ENCODE data around the gene FAM3C. TPM values are rescaled to one million over a fixed set of nuclear protein-coding genes. Genes with fewer than 3 reads are reported as not detected.

The FAM3C gene
- total RNA-seq, 1 experiment from 2014 or later = 14.1 TPM

DNA sequence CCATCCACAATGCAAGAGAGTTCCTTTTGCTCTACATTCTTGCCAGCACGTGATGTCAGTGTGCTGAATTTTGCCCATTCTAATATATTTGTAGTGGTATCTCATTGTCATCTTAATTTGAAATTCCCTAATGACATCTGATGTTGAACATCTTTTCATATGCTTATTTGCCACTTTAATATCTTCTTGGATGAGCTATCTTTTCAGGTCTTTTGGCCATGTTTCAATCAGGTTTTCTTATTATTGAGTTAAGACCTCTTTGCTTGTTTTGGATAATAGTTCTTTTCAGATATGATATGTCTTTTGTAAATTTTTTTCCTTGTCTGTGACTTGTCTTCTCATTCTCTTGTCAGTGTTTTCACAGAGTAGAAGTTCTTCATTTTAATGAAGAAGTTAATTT lies 20.4 kb upstream of the FAM3C start:
- no peak for DNase-seq (ENCODE audit: low spot score)
- in situ Hi-C loops (cut with HindIII; ENCODE audit: low sequenced_read_pairs) = no loop called here

DNA sequence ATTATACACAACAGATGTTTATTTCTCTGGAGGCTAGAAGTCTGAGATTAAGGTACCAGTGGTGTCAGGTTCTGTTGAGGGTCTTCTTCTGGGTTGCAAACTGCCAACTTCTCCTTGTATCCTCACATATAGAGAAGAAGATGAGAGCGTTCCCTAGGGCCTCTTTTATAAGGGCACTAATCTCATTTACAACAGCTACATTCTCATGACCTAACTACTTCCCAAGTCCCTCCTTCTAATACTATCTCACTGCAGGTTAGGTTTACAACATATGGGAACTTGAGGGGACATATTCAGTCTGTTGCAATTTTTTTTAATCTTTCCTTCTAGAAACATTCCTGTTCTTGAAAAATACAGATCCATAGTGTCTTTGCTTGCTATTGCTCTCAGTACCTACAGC lies 18.3 kb upstream of the FAM3C start:
- no peak for DNase-seq (ENCODE audit: low spot score)
- in situ Hi-C loops (cut with HindIII; ENCODE audit: low sequenced_read_pairs) = no loop called here

GRCh38 chr7:121411597-121411979 lies 15.5 kb upstream of the FAM3C start:
- in situ Hi-C loops (cut with HindIII; ENCODE audit: low sequenced_read_pairs) = no loop called here
- DNase-seq (ENCODE audit: low spot score) = no peak

GRCh38 chr7:121410829-121411596 lies 14.9 kb upstream of the FAM3C start:
- DNase-seq (ENCODE audit: low spot score) = no peak
- in situ Hi-C loops (cut with HindIII; ENCODE audit: low sequenced_read_pairs) = no loop called here

DNA sequence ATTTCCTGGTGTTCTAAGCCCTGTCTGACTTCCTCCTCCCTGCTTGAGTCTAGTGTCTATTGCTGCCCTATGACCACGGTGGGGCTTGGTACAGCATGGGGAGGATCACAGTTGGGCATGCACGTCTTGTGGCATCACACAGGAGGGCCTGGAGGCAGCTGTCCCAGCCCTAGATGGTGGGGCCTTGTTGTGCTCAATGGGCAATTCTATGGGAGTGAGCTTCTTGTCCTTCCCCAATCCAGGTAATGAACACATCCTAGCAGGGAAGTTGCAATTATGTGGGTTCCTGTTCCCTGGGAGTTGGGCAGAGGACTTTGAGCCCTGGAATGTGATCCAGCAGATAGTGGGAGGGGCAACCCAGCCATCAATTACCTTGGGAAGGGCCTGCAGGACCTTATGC lies 10.8 kb upstream of the FAM3C start:
- DNase-seq (ENCODE audit: low spot score) = no peak
- in situ Hi-C loops (cut with HindIII; ENCODE audit: low sequenced_read_pairs) = no loop called here

DNA sequence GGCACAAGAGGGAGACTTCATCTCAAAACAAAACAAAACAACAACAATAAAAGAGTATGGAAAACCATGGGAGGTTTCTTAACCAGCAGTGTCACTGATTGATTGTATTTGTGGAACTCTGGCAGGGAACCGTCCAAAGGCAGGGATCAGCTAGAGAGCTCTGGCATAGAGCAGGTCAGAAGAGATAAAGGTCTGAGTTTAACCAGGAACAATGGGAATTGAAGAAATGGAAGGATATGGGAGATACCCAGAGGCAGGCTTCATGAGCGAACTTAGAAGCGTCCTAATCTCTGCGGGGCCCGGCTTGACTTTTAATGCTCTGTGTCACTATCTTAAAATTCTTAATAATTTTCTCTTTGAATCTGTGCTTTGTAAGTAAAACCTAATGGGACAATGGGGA lies 10.4 kb upstream of the FAM3C start:
- in situ Hi-C loops (cut with HindIII; ENCODE audit: low sequenced_read_pairs) = no loop called here

DNA sequence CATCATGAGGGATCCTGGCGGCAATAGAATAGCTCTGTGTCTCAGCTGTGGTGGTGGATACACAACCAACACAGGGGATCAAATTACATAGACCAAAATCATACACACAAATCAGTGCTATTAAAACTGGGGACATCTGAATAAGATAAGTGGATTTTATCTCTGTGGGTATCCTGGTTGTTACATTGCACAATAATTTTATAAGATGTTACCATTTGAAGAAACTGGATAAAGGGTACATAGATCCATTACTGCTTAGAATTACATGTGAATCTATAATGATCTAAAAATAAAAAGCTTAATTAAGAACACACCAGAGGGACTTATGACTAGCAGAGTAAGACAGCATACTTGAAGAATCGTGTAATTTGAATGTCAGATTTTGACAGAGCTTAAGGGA lies 8.2 kb upstream of the FAM3C start:
- in situ Hi-C loops (cut with HindIII; ENCODE audit: low sequenced_read_pairs) = no loop called here
- DNase-seq (ENCODE audit: low spot score) = no peak

More for the DNA sequence above, 10.4 kb upstream of the FAM3C start:
- no peak for DNase-seq (ENCODE audit: low spot score)

DNA sequence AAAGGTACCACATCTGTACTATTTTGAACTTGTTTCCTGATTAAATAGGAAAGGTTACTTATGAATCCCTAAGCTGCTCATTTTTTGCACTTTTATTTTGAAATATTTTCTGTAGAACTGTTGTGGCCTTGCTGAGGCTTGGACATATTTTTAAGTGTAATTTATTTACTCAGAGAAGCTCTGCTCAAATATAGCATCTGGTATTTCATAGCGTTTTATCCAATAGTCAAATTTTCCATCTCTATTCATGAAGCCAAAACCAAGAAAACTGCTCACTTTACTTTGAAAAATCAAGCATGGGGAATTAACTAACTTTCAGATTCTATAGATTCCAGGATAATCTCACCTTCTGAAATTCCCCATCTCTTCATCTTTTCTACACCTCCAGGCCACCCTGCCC lies 6.6 kb upstream of the FAM3C start:
- in situ Hi-C loops (cut with HindIII; ENCODE audit: low sequenced_read_pairs) = no loop called here
- DNase-seq (ENCODE audit: low spot score) = no peak

DNA sequence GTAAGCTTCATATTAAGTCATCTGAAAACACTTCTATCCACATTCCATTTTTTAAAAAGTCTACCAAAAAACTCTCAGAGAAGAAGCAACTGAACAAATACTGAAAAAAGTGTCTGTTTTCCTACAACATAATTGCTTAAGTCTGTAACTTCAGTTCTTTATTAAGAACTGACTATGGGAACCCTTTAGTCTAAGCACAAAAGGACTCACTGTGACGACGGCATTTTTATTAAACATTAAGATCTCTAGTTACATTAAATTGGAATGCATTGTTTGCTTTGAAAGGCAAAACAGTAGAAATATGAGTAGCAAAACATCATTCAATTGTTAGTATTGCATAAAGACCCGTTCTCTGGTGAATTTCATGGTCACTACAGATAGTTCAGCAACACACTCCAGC lies 5.8 kb upstream of the FAM3C start:
- DNase-seq (ENCODE audit: low spot score) = no peak
- in situ Hi-C loops (cut with HindIII; ENCODE audit: low sequenced_read_pairs) = no loop called here

- in situ Hi-C loops (cut with HindIII; ENCODE audit: low sequenced_read_pairs) = no loop called here
- DNase-seq (ENCODE audit: low spot score) = peak; percentile 42
Measured at GRCh38 chr7:121398246-121398645, 2.1 kb upstream of the FAM3C start.

DNA sequence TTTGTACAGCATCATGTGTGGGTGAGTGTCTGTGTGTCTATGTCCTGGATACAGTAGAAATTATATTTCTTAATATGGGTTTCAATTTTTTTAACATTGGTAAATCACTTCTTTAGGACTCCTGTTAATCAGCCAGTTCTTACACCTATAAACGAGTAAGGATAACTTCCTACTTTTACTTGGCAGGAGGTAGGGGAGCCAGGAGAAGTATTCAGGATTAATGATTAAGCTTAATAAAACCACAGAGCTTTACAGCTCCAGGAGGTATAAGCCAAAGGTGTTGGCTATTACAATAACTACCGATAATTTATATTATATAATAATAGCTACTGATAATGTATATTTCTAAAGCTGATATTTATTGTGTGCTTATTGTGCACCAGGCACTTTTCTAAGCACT lies 1.7 kb upstream of the FAM3C start:
- DNase-seq (ENCODE audit: low spot score) = no peak
- in situ Hi-C loops (cut with HindIII; ENCODE audit: low sequenced_read_pairs) = no loop called here

- DNase-seq (ENCODE audit: low spot score) = peak; percentile 34
- in situ Hi-C loops (cut with HindIII; ENCODE audit: low sequenced_read_pairs) = no loop called here
Measured at GRCh38 chr7:121397361-121397760, 1.3 kb upstream of the FAM3C start.

DNA sequence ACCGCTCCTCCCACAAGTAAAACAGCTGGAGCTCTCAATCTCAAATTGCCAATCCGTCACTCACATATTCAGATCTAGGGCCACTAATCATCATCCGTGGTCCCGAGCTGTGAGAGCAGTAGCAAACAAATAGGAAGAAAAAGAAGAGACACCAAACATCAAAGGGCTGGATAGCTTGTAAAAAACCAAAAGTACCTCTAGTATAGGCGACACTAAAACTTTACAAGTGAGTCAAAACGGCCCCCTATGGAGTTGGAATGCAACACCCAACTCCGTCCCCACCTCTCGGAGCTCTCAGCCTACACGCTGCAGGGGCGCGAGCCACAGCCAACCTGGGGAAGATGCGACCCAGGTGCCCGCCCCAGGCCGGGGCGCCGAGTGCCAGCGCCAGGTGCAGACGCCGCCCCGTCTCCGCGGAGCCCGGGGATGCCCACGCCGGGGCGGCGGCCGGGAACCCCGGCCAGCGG lies 581 bp downstream of the FAM3C start:
- DNase-seq (ENCODE audit: low spot score) = peak; percentile 40
- in situ Hi-C loops (cut with HindIII; ENCODE audit: low sequenced_read_pairs) = no loop called here

GRCh38 chr7:121394709-121395140 lies 1.4 kb downstream of the FAM3C start:
- in situ Hi-C loops (cut with HindIII; ENCODE audit: low sequenced_read_pairs) = no loop called here
- DNase-seq (ENCODE audit: low spot score) = peak; percentile 31

DNA sequence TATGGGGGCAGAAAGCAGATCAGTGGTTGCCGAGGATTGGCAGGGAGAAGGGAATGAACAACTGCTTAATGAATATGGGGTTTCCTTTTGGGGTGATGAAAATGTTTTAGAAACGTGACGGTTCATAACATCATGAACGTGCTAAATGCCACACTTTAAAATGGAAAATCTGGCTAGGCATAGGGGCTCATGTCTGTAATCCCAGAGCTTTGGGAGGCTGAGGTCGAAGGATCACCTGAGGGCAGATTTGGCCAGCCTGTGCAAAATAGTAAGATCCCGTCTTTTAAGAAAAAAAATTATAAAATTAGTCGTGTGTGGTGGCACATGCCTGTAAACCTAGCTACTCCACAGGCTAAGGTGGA lies 3.1 kb downstream of the FAM3C start:
- in situ Hi-C loops (cut with HindIII; ENCODE audit: low sequenced_read_pairs) = no loop called here

GRCh38 chr7:121392277-121393004 lies 3.7 kb downstream of the FAM3C start:
- in situ Hi-C loops (cut with HindIII; ENCODE audit: low sequenced_read_pairs) = no loop called here
- no peak for DNase-seq (ENCODE audit: low spot score)

More for the DNA sequence above, 3.1 kb downstream of the FAM3C start:
- no peak for DNase-seq (ENCODE audit: low spot score)

GRCh38 chr7:121391686-121392085 lies 4.4 kb downstream of the FAM3C start:
- in situ Hi-C loops (cut with HindIII; ENCODE audit: low sequenced_read_pairs) = no loop called here
- DNase-seq (ENCODE audit: low spot score) = no peak

DNA sequence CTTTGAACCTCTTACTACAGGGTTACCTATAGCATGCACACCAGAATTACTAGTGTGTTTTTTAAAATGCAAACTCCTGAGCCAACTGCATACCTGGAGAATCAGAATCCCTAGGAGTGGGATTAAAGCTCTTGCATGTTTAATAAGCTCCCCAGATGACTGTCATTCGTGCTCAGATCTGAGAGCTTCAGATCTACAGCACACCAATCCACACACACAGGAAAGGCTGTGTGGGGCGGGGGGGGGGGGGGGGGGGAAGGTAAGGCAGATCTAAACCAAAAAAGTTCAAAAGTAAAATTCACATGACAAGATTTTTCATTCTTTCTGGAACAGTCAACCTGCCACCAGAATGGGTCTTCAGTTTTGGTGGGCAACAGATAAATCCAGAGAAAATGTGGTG lies 5.5 kb downstream of the FAM3C start:
- in situ Hi-C loops (cut with HindIII; ENCODE audit: low sequenced_read_pairs) = no loop called here

DNA sequence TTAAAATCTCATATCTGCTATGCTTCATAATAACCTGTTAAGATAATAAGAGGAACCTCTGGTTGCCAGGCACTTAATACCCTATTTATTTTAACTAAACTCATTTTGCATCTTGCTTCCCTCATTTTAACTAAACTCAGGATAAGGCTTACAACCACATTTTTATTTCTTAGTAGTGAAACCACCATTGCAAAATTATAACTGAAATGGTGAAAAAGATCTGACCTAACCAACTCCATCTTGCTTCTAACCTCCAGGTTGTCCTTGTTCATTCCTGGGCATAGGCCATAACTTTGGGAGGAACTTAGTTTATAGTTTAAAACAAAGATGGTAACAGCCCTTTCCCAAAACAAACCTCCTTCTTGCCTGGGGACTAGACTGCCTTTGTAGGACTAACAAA lies 6.0 kb downstream of the FAM3C start:
- no peak for DNase-seq (ENCODE audit: low spot score)
- in situ Hi-C loops (cut with HindIII; ENCODE audit: low sequenced_read_pairs) = no loop called here

More for the DNA sequence above, 5.5 kb downstream of the FAM3C start:
- no peak for DNase-seq (ENCODE audit: low spot score)

- no peak for DNase-seq (ENCODE audit: low spot score)
- in situ Hi-C loops (cut with HindIII; ENCODE audit: low sequenced_read_pairs) = no loop called here
Measured at GRCh38 chr7:121388950-121389349, 7.2 kb downstream of the FAM3C start.

DNA sequence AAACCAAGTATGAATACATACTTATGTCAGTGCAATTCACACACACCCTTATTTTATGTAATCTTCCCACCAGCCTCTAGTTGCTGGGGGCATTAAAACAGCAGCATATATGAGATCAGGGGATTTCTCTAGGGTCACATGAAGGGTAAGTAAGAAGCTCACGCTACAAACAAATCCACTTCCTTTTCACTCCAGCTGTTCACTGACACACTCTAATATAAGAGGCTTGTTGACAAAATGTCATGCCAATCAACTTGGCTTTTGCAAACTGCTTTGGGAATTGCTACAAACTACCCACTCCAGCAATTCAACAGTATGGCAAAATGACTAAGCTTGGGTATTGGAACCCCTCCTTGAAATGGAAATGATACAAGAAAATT lies 10.3 kb downstream of the FAM3C start:
- DNase-seq (ENCODE audit: low spot score) = no peak
- in situ Hi-C loops (cut with HindIII; ENCODE audit: low sequenced_read_pairs) = no loop called here
